Right ventricle myocardium inferior (tissue), 1 donor: ENCODE results near the gene CNTNAP2. TPM values are rescaled to one million over a fixed set of nuclear protein-coding genes. Genes with fewer than 3 reads are reported as not detected.

ENCODE experiments used
- ATAC-seq: fragments of 200-7000 bp; cut with Tn5 transposase; one replicate; pipeline ENCODE4 v1.9.1; 2020; ENCODE audit warnings: mild to moderate bottlenecking, moderate library complexity
- DNase-seq: peaks from one replicate; pipeline ENCODE4 v3.0.0; 2021; ENCODE audit errors: missing footprints
- intact Hi-C: fragments of 100-400 bp; cut with DNase I; formaldehyde crosslinking; loops from one replicate; pipeline ENCODE4 v1.11.0; 2022
- total RNA-seq: library from RNA; stranded (reverse); fragmentation: NEBNext Ultra II Directional; extraction: Animal tissue kit (Norgen Biotek cat#: 25700); gene quantifications from one replicate; pipeline ENCODE4 v1.2.1, GENCODE V29; 2021
- donor health status: DM: no; HTN: yes; CAD: no; lungs with severe emphysema.

CNTNAP2 gene
- total RNA-seq, 1 donor from 2014 or later: 0.65 TPM

GRCh38 chr7:148204639-148205304, 2088.2 kb downstream of the CNTNAP2 start:
- intact Hi-C loops: no loop called here
- DNase-seq (no peak), ATAC-seq (no peak)

DNA sequence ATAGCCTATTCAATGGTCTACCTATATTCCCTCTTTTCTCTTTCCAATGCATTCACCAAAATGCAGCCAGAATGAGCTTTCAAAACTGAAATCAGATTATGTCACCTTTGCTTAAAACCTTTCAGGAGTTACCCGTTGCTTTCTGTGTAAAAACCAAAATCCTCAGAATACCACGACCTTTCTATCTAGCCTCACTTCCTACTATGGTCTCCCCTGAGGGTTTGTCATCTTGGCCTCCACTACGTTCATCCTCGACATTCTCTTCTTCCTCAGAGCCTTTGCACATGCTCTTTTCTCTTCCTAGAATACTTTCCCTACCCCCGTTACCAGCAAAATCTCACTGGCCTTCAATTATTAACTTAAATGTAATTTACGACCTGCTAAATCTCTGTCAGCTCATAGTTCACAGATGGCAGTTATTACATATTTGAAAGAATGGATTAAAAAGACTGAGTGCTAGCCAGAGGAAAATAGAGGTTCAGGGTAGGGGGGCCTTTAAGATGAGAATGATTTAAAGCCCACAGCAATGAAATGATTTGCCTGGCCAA, 2093.1 kb downstream of the CNTNAP2 start:
- no peak for ATAC-seq
- intact Hi-C loops: no loop called here
- no peak for DNase-seq

DNA sequence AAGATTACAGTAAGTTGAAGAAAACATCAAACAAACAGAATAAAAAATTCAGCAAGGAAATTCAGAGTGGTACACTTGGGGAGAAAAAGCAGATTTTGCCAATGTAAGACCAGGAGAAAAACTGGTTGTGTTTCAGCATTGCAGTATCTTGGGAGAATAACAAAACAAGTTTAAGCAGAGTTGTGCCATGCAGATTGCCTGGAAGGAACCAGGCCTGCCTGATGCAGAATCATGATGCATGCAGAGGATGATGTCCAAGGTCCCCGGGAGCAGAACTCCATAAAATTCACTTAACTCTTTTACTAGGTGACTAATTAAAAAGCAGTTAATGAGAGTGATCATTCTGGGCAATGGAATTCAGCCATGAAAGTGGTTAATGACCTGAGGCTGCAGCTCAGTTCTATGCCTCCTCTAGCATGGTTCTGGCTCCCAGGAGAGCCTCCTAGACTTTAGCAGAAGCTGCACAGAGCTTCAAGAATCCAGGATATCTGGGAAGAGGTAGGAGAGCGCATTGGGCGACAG, 2094.3 kb downstream of the CNTNAP2 start:
- intact Hi-C loops: no loop called here
- DNase-seq (no peak), ATAC-seq (no peak)

- intact Hi-C loops: no loop called here
- DNase-seq (no peak), ATAC-seq (peak; percentile 31)
Observed at GRCh38 chr7:148211740-148212151, 2095.1 kb downstream of the CNTNAP2 start.

- no peak for ATAC-seq
- no peak for DNase-seq
- intact Hi-C loops: no loop called here
Observed at GRCh38 chr7:148212731-148213130, 2096.1 kb downstream of the CNTNAP2 start.

- DNase-seq (no peak), ATAC-seq (no peak)
- intact Hi-C loops: no loop called here
Observed at GRCh38 chr7:148214101-148214500, 2097.5 kb downstream of the CNTNAP2 start.

- DNase-seq: no peak
- intact Hi-C loops: no loop called here
- no peak for ATAC-seq
Observed at GRCh38 chr7:148218603-148219002, 2102.0 kb downstream of the CNTNAP2 start.

DNA sequence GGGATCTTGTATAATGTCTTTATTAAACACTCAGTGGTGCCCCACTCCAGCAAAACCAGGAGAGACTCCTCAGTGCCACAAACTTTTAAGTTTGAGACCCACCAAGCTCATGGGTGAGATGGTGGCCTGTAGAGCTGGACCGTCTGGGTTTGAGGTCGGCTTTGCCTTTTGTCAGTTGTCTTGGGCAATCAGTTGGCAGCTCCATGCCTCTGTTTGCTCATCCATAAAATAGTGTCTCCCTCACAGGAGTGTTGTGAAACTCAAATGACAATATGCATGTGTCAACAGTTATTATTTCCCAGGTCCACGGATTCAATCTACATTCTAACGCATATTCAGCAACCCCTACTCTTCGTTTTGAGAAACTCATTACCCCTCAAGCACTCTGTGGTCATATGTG, 2106.1 kb downstream of the CNTNAP2 start:
- ATAC-seq (no peak), DNase-seq (no peak)
- intact Hi-C loops: no loop called here

DNA sequence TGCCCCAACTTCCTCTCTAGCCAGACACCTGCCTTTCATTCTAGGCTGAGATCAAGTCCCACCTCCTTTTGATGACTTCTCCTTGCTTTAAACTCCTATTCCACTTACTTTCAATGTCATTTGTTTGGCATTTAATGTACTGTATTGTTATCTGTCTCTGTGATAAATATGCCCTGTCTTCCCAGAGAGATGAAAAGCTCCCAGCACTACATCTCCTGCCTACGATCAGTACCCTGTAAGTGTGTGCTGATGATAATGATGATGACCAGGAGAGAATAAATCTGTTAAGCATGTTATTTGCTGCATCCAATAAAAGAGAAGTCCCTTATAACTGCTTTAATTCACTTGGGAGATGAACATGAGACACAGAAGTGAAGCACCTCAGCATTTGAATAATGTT, 2106.6 kb downstream of the CNTNAP2 start:
- DNase-seq (no peak), ATAC-seq (no peak)
- intact Hi-C loops: no loop called here

- no peak for ATAC-seq
- no peak for DNase-seq
- intact Hi-C loops: no loop called here
Observed at GRCh38 chr7:148223738-148224137, 2107.1 kb downstream of the CNTNAP2 start.

- intact Hi-C loops: no loop called here
- no peak for DNase-seq
- ATAC-seq: no peak
Observed at GRCh38 chr7:148230296-148230695, 2113.7 kb downstream of the CNTNAP2 start.

- no peak for ATAC-seq
- intact Hi-C loops: no loop called here
Observed at GRCh38 chr7:148230883-148231282, 2114.3 kb downstream of the CNTNAP2 start.

DNA sequence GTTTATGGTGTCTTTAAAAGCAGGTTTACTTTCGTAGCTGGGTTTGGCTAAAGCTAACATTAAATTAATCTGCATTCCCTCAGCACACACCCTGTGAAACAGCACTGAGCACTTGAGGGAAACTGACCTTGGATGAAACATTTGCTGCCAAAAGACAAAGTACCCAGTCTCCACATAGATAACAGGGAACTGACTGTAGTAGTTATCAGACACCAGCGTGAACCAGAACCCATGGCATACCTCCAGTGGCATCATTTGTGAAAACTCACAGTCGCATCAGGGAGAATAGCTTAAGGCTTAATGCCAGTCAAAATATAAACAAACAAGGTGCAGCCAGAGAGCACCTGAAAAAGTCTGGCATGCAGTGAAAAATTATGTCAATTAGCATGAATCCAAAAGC, 2116.2 kb downstream of the CNTNAP2 start:
- ATAC-seq (peak; percentile 96), DNase-seq (no peak)

More at GRCh38 chr7:148230883-148231282, 2114.3 kb downstream of the CNTNAP2 start:
- no peak for DNase-seq

GRCh38 chr7:148234715-148235114, 2118.1 kb downstream of the CNTNAP2 start:
- ATAC-seq: no peak
- DNase-seq: no peak
- intact Hi-C loops: no loop called here

More for the DNA sequence above, 2116.2 kb downstream of the CNTNAP2 start:
- intact Hi-C loops: loop anchor here (1.0 kb wide), 1 partner anchor 79 kb away; no protein-coding TSS in a partner anchor

- intact Hi-C loops: no loop called here
- ATAC-seq: peak; percentile 70
Observed at GRCh38 chr7:148238761-148239325, 2122.2 kb downstream of the CNTNAP2 start.

GRCh38 chr7:148241700-148242293, 2125.2 kb downstream of the CNTNAP2 start:
- no peak for ATAC-seq
- intact Hi-C loops: loop anchor here (1.0 kb wide), 1 partner anchor 131 kb away; no protein-coding TSS in a partner anchor
- no peak for DNase-seq

More at GRCh38 chr7:148238761-148239325, 2122.2 kb downstream of the CNTNAP2 start:
- DNase-seq: no peak

DNA sequence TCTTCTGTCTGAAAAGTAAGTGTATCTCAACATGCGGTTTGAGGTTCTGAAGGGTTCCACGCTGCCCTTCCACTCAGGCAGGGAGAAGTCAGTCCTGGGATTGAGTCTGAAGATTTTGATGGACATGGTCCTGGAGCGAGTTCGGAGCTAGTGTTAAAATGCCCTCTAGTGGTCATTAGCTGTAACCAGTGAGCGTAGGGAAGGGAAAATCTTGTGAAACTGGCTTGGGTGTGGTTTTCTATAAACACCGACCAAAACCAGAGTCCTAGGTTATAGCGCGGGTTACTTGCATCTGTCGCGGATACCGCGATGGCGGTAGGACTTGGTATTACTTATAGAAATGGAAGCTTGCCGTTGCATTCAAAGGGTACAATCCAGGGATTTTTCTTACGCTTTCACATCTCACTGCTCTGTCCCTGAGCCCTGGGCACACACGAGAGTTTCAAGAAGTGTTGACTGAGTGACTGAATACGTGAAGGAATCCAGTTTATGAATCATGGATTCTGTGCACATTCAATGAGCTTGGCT, 2125.8 kb downstream of the CNTNAP2 start:
- peak; percentile 88 for ATAC-seq
- intact Hi-C loops: loop anchor here (1.0 kb wide), 1 partner anchor 132 kb away; no protein-coding TSS in a partner anchor
- DNase-seq: no peak

- intact Hi-C loops: no loop called here
- ATAC-seq (no peak), DNase-seq (no peak)
Observed at GRCh38 chr7:148245381-148245780, 2128.8 kb downstream of the CNTNAP2 start.

DNA sequence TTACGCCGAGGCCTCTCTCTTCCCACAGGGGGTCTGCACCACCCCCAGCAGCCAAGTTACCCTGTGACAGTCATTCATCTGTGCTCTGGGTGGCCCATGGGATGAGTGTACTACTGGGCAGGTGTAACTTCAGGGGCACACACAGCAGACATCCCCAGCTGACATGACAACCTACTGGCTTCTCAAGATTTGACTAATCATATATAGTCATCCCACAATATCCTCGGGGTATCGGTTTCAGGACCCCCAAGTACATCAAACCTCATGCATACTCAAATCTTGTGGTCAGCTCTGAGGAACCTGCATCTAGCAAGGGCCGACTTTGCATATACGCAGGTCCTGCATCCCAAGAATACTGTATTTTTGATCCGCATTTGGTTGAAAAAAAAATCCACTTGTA, 2137.0 kb downstream of the CNTNAP2 start:
- intact Hi-C loops: no loop called here
- DNase-seq (no peak), ATAC-seq (no peak)
